Muscle of leg (tissue), 11 donors: Measurements from ENCODE around the gene TLE2. TPM values are rescaled to one million over a fixed set of nuclear protein-coding genes. Genes with fewer than 3 reads are reported as not detected.

Experiments used
- DNase-seq: peaks from one replicate; pipeline ENCODE4 v3.0.0; 2013
- H3K27ac ChIP-seq: one replicate; pipeline ENCODE4 v1.5.1; 2013; ENCODE audit warnings: mild to moderate bottlenecking, low read length, control low read depth
- H3K27me3 ChIP-seq: one replicate; pipeline ENCODE4 v1.6.1; 2013; ENCODE audit warnings: low read length; ENCODE audit not compliant: control insufficient read depth, insufficient read depth
- H3K36me3 ChIP-seq: one replicate; pipeline ENCODE4 v1.6.1; 2013; ENCODE audit warnings: low read length; ENCODE audit not compliant: control insufficient read depth, insufficient read depth
- H3K4me1 ChIP-seq: one replicate; pipeline ENCODE4 v1.6.1; 2013; ENCODE audit warnings: low read length; ENCODE audit not compliant: control insufficient read depth, insufficient read depth
- H3K4me3 ChIP-seq: one replicate; pipeline ENCODE4 v1.5.1; 2013; ENCODE audit warnings: low read length, control low read depth
- H3K9me3 ChIP-seq: replicated peaks from 2 replicates; pipeline ENCODE4 v1.6.1; 2013; ENCODE audit warnings: low read depth, low read length; ENCODE audit not compliant: control insufficient read depth
- WGBS: methylation state at CpG from one replicate; pipeline ENCODE4 v1.1.5; 2013; ENCODE audit warnings: missing lambda C conversion rate; ENCODE audit not compliant: insufficient coverage; 5-methylcytosine and 5-hydroxymethylcytosine counted together
- polyA plus RNA-seq, 8 donors: library from polyadenylated mRNA; unstranded; fragments of 120-200 nt; gene quantifications; one replicate each; pipeline versions ENCODE4 v1.2.1 to v1.2.3, GENCODE V29; 2013; ENCODE audit warnings: inconsistent platforms in 1 of 8, low replicate concordance in 1 of 8; ENCODE audit not compliant: insufficient read length in 8 of 8, insufficient read depth in 1 of 8
- total RNA-seq: library from RNA; stranded (reverse); fragments of 120-200 nt; gene quantifications from one replicate; pipeline ENCODE4 v1.2.4, GENCODE V29; 2013

The TLE2 gene
- total and polyA plus RNA-seq, 9 donors: 14.2 to 48.1 (median 33.0) TPM

GRCh38 chr19:3027292-3027691 is 1.8 kb downstream of the TLE2 start:
- Histone ChIP-seq H3K9me3 (no peaks in the 10 kb centered on the region), H3K27ac (no peak overlapping the region), H3K36me3 (no peaks in the 10 kb centered on the region), H3K4me1 (peaks cover 19% of the 10 kb centered on the region), H3K27me3 (peaks cover 40% of the 10 kb centered on the region), H3K4me3 (no peak overlapping the region)
- DNase-seq: no peak
- WGBS: 78% methylated on average over 2 of the region's 2 CpGs

- Histone ChIP-seq H3K36me3 (no peaks in the 10 kb centered on the region), H3K27me3 (peaks cover 36% of the 10 kb centered on the region), H3K27ac (no peak overlapping the region), H3K4me1 (peaks cover 19% of the 10 kb centered on the region), H3K9me3 (no peaks in the 10 kb centered on the region), H3K4me3 (no peak overlapping the region)
- DNase-seq: no peak
- 100% methylated on average over 1 of the region's 1 CpG for WGBS
These were observed 2.3 kb downstream of the TLE2 start for GRCh38 chr19:3026768-3027167.

GRCh38 chr19:3025549-3025886 is 3.6 kb downstream of the TLE2 start:
- DNase-seq: no peak
- Histone ChIP-seq H3K4me1 (peaks cover 19% of the 10 kb centered on the region), H3K27me3 (peaks cover 29% of the 10 kb centered on the region), H3K4me3 (no peak overlapping the region), H3K36me3 (no peaks in the 10 kb centered on the region), H3K27ac (no peak overlapping the region), H3K9me3 (no peaks in the 10 kb centered on the region)
- WGBS: 76% methylated on average over 6 of the region's 9 CpGs

- no peak for DNase-seq
- Histone ChIP-seq H3K4me3 (no peak overlapping the region), H3K27me3 (peaks cover 24% of the 10 kb centered on the region), H3K27ac (no peak overlapping the region), H3K36me3 (no peaks in the 10 kb centered on the region), H3K9me3 (no peaks in the 10 kb centered on the region), H3K4me1 (peaks cover 19% of the 10 kb centered on the region)
- 36% methylated on average over 28 of the region's 30 CpGs for WGBS
These were observed 4.1 kb downstream of the TLE2 start for GRCh38 chr19:3024870-3025548.

- H3K27ac ChIP-seq: no peak overlapping the region
- WGBS: 69% methylated on average over 5 of the region's 5 CpGs
- H3K4me1 ChIP-seq: peaks cover 16% of the 10 kb centered on the region
- no peak overlapping the region for H3K4me3 ChIP-seq
- H3K27me3 ChIP-seq: peaks cover 18% of the 10 kb centered on the region
- no peaks in the 10 kb centered on the region for H3K36me3 ChIP-seq
- DNase-seq: no peak
- no peaks in the 10 kb centered on the region for H3K9me3 ChIP-seq
These were observed 4.6 kb downstream of the TLE2 start for GRCh38 chr19:3024509-3024869.

- Histone ChIP-seq H3K27ac (no peak overlapping the region), H3K4me1 (peaks cover 4% of the 10 kb centered on the region), H3K36me3 (peaks cover 5% of the 10 kb centered on the region), H3K4me3 (no peak overlapping the region), H3K9me3 (no peaks in the 10 kb centered on the region), H3K27me3 (peaks cover 4% of the 10 kb centered on the region)
- 55% methylated on average over 4 of the region's 18 CpGs for WGBS
- DNase-seq: no peak
These were observed 8.6 kb downstream of the TLE2 start for GRCh38 chr19:3020321-3020960.

- whole genome bisulfite sequencing: 92% methylated on average over 20 of the region's 28 CpGs
- no peak overlapping the region for H3K4me3 ChIP-seq
These were observed 9.7 kb downstream of the TLE2 start for GRCh38 chr19:3019211-3019854.

GRCh38 chr19:3017923-3018322 is 11.2 kb downstream of the TLE2 start:
- Histone ChIP-seq H3K4me3 (no peak overlapping the region), H3K4me1 (no peaks in the 10 kb centered on the region), H3K36me3 (peaks cover 19% of the 10 kb centered on the region), H3K27me3 (no peaks in the 10 kb centered on the region), H3K27ac (no peak overlapping the region), H3K9me3 (no peaks in the 10 kb centered on the region)
- no peak for DNase-seq
- WGBS: 100% methylated on average over 2 of the region's 7 CpGs

More at GRCh38 chr19:3019211-3019854, 9.7 kb downstream of the TLE2 start:
- H3K4me1 ChIP-seq: no peaks in the 10 kb centered on the region
- no peak for DNase-seq
- no peaks in the 10 kb centered on the region for H3K9me3 ChIP-seq
- H3K27me3 ChIP-seq: no peaks in the 10 kb centered on the region
- no peak overlapping the region for H3K27ac ChIP-seq
- peaks cover 15% of the 10 kb centered on the region for H3K36me3 ChIP-seq

- no peak for DNase-seq
- Histone ChIP-seq H3K4me1 (no peaks in the 10 kb centered on the region), H3K27me3 (no peaks in the 10 kb centered on the region), H3K4me3 (no peak overlapping the region), H3K36me3 (peaks cover 23% of the 10 kb centered on the region), H3K9me3 (no peaks in the 10 kb centered on the region), H3K27ac (no peak overlapping the region)
- WGBS: 85% methylated on average over 18 of the region's 22 CpGs
These were observed 13.7 kb downstream of the TLE2 start for GRCh38 chr19:3015126-3016057.

- Histone ChIP-seq H3K4me3 (no peak overlapping the region), H3K27me3 (no peaks in the 10 kb centered on the region), H3K36me3 (peaks cover 23% of the 10 kb centered on the region), H3K4me1 (no peaks in the 10 kb centered on the region), H3K27ac (no peak overlapping the region), H3K9me3 (no peaks in the 10 kb centered on the region)
- no peak for DNase-seq
- 100% methylated on average over 1 of the region's 8 CpGs for WGBS
These were observed 14.9 kb downstream of the TLE2 start for GRCh38 chr19:3014135-3014534.
